Cardiac muscle cell (in vitro differentiated cells and primary cell): ENCODE results near the gene COL6A2. TPM values are rescaled to one million over a fixed set of nuclear protein-coding genes. Genes with fewer than 3 reads are reported as not detected.
"Not testable (repeated sequence)": the region's sequence is repeated elsewhere in the genome, so short reads cannot be mapped to it uniquely, and the experiment has no call there.

Source experiments
- DNase-seq, 2 donors: peaks; one replicate each; pipeline versions ENCODE4 v3.0.0 to v3.0.0-alpha.2; 2010 to 2017; ENCODE audit warnings: low read depth in 1 of 2, low spot score in 1 of 2
- H3K27ac ChIP-seq: fragments of 200-600 bp; sonication (generic); 2 replicates; pipeline ENCODE4 v1.5.1; 2016
- H3K27me3 ChIP-seq: fragments of 200-600 bp; sonication (generic); 2 replicates; pipeline ENCODE4 v1.6.0; 2016; ENCODE audit warnings: control low read depth
- H3K36me3 ChIP-seq: fragments of 200-600 bp; sonication (generic); 2 replicates; pipeline ENCODE4 v1.5.1; 2016; ENCODE audit warnings: control low read depth
- H3K4me1 ChIP-seq: fragments of 200-600 bp; sonication (generic); 2 replicates; pipeline ENCODE4 v1.8.1; 2017; ENCODE audit warnings: low read depth, mild to moderate bottlenecking, mixed run types
- H3K4me3 ChIP-seq: fragments of 200-600 bp; sonication (generic); 2 replicates; pipeline ENCODE4 v1.5.1; 2016; ENCODE audit warnings: mild to moderate bottlenecking
- H3K9me3 ChIP-seq: fragments of 200-600 bp; sonication (generic); 2 replicates; pipeline ENCODE4 v1.5.1; 2017; ENCODE audit warnings: low read depth, mild to moderate bottlenecking, control low read depth
- CTCF ChIP-seq: IDR thresholded peaks from 2 replicates; pipeline ENCODE4 v1.5.1; 2012; ENCODE audit warnings: low read depth, mild to moderate bottlenecking, low read length
- polyA plus RNA-seq: library from polyadenylated mRNA; unstranded; fragments of >200 nt; fragmentation: Nextera tagmentation; extraction: Ambion mirVana; gene quantifications from 2 replicates; pipeline ENCODE4 v1.2.1, GENCODE V29; 2016
- total RNA-seq: library from RNA; depleted of rRNA; stranded (reverse); fragments of >200 nt; gene quantifications from 2 replicates; pipeline ENCODE4 v1.2.3, GENCODE V29; 2016

The COL6A2 gene
- total and polyA plus RNA-seq, 2 experiments from 2014 or later, result 153 to 260 TPM

DNA sequence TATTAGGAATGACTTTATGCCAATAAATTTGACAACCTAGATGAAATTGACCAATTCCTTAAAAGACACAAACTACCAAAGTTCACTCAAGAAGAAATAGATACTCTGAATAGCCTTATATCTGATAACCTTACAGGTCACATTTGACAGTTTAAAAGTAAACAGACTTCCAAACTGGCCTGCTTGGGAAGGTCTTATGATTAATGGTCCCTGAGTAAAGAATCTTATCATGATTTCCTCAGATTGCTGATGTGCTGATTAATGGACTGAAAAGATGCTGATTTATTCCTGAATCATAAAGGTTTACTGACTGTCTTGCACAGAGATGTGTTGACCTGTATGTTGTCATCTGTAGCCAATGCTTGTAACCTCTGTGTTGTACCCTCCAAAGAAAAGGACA lies 67.2 kb downstream of the COL6A2 start:
- Histone ChIP-seq H3K4me1 (no peaks in the 10 kb centered on the region), H3K27ac (no peak overlapping the region), H3K9me3 (no peaks in the 10 kb centered on the region), H3K27me3 (no peaks in the 10 kb centered on the region), H3K36me3 (no peaks in the 10 kb centered on the region), H3K4me3 (no peak overlapping the region)
- no peak for TF ChIP-seq CTCF
- no peak for DNase-seq

DNA sequence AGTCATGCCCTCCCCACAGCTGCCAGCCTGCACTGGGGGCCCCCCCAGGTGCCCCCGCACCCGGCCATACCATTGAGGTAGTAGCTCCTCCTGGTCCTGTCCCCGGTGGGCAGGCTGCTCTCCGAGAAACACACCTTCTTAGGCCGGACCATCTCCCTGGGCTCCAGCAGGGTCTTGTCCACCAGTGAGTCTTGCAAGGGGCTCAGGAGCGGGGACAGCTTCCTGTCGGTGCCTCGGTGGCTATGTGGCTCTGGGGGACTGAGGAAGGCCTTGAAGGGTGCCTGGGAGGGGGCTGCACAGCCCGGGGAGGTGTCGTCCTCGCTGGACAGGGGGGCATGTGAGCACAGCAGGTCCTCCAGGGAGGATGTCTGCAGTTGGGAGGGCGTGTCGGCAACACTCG lies 70.3 kb downstream of the COL6A2 start:
- no peaks in the 10 kb centered on the region for H3K36me3 ChIP-seq
- H3K4me3 ChIP-seq, result no peak overlapping the region
- no peaks in the 10 kb centered on the region for H3K9me3 ChIP-seq
- no peak for TF ChIP-seq CTCF
- H3K4me1 ChIP-seq, result no peaks in the 10 kb centered on the region
- DNase-seq, result no peak
- H3K27me3 ChIP-seq, result no peaks in the 10 kb centered on the region
- no peak overlapping the region for H3K27ac ChIP-seq

DNA sequence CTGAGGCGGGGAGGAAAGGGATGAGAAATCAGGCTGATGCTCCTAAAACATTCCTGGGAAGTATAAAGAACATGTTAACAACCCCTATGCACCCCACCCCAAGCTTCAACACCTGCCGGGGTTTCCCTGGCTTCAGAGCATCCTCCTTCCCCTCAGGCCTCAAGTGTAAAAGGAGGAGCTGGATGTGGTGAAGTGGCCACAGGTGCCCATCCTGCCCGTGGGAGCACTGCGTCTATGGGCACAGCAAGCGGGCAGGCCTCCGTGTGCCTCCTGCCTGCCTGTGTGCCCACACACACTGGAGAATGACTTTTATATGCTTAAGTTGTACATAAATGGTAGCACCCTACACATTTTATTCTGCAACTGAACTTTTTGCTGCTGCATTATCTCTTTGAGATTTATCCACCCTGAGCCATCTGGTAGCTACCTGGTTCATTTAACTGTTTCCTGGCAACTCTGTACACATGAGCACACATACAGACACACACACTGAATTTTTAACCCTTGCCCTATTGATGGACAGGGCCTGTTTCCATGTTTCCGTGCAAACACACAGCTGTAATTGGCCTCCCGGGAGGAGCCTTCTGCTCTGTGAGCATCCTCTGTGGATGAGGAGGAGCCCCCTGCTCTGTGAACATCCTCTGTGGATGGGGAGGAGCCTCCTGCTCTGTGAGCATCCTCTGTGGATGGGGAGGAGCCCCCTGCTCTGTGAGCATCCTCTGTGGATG lies 70.9 kb downstream of the COL6A2 start:
- no peaks in the 10 kb centered on the region for H3K36me3 ChIP-seq
- no peaks in the 10 kb centered on the region for H3K27me3 ChIP-seq
- no peak overlapping the region for H3K27ac ChIP-seq
- no peaks in the 10 kb centered on the region for H3K9me3 ChIP-seq
- H3K4me1 ChIP-seq, result no peaks in the 10 kb centered on the region
- TF ChIP-seq CTCF, result no peak
- H3K4me3 ChIP-seq, result no peak overlapping the region
- no peak for DNase-seq

GRCh38 chr21:46170436-46171193 lies 72.7 kb downstream of the COL6A2 start:
- not testable (repeated sequence) for H3K9me3 ChIP-seq, H3K27ac ChIP-seq, H3K4me1 ChIP-seq, H3K36me3 ChIP-seq, H3K4me3 ChIP-seq, DNase-seq, H3K27me3 ChIP-seq

DNA sequence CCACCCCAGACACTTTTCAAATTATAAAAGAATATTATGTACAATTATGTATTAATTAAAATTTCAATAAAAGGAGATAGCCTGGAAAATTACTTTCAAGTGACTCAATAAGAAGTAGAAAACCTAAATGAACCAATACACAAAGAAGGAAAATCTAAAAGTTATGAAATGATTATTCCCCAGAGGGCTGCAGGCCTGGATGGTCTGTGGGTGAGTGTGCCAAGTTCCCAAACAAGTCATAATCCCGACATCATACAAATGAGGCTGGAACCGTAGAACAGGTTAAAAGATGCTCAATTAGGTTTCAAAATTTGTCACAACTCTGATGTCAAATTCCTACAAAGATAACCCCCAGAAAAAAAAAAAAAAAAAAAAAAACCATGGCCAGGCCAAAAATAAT lies 73.7 kb downstream of the COL6A2 start:
- H3K36me3 ChIP-seq, result no peaks in the 10 kb centered on the region
- no peaks in the 10 kb centered on the region for H3K4me1 ChIP-seq
- H3K9me3 ChIP-seq, result no peaks in the 10 kb centered on the region
- no peak overlapping the region for H3K27ac ChIP-seq
- H3K4me3 ChIP-seq, result no peak overlapping the region
- no peaks in the 10 kb centered on the region for H3K27me3 ChIP-seq
- TF ChIP-seq CTCF, result no peak
- peak in 1 of 2 donors; percentile 36 for DNase-seq
